ENCODE data around the gene HYDIN.
A peak's percentile ranks its signal among the peaks of the same experiment; 100 is the strongest.

HYDIN gene

GRCh38 chr16:70772493-70772892 is 458.0 kb downstream of the HYDIN start:
- Histone ChIP-seq H3K27me3 (no peaks in the 10 kb centered on the region), H3K9me3 (no peaks in the 10 kb centered on the region), H3K27ac (no peak overlapping the region), H3K4me1 (ENCODE audit: control insufficient read depth in 1 of 2, insufficient read depth in 1 of 2, low read depth in 1 of 2, low read length in 1 of 2) (no peaks in the 10 kb centered on the region), H3K4me3 (ENCODE audit: low read depth in 1 of 2, low read length in 1 of 2) (no peak overlapping the region), H3K36me3 (peaks cover 63% of the 10 kb centered on the region)
- TF ChIP-seq CTCF (IDR thresholded peaks at IDR 0.05) = no peak

GRCh38 chr16:70770626-70771552 is 459.6 kb downstream of the HYDIN start:
- Histone ChIP-seq H3K36me3 (peaks cover 70% of the 10 kb centered on the region), H3K27me3 (no peaks in the 10 kb centered on the region), H3K9me3 (no peaks in the 10 kb centered on the region), H3K4me3 (ENCODE audit: low read depth in 1 of 2, low read length in 1 of 2) (no peak overlapping the region), H3K27ac (no peak overlapping the region), H3K4me1 (ENCODE audit: control insufficient read depth in 1 of 2, insufficient read depth in 1 of 2, low read depth in 1 of 2, low read length in 1 of 2) (no peaks in the 10 kb centered on the region)
- TF ChIP-seq CTCF (IDR thresholded peaks at IDR 0.05) = peak; percentile 67

GRCh38 chr16:70770291-70770625 is 460.3 kb downstream of the HYDIN start:
- TF ChIP-seq CTCF (IDR thresholded peaks at IDR 0.05) = no peak
- H3K9me3 ChIP-seq = no peaks in the 10 kb centered on the region
- no peaks in the 10 kb centered on the region for H3K4me1 ChIP-seq (ENCODE audit: control insufficient read depth in 1 of 2, insufficient read depth in 1 of 2, low read depth in 1 of 2, low read length in 1 of 2)
- H3K27ac ChIP-seq = no peak overlapping the region
- H3K36me3 ChIP-seq = peaks cover 76% of the 10 kb centered on the region
- no peak overlapping the region for H3K4me3 ChIP-seq (ENCODE audit: low read depth in 1 of 2, low read length in 1 of 2)
- H3K27me3 ChIP-seq = no peaks in the 10 kb centered on the region

GRCh38 chr16:70769761-70770160 is 460.8 kb downstream of the HYDIN start:
- TF ChIP-seq CTCF (IDR thresholded peaks at IDR 0.05) = no peak
- no peak overlapping the region for H3K27ac ChIP-seq

GRCh38 chr16:70769131-70769530 is 461.4 kb downstream of the HYDIN start:
- H3K9me3 ChIP-seq = no peaks in the 10 kb centered on the region
- no peak for TF ChIP-seq CTCF (IDR thresholded peaks at IDR 0.05)
- no peaks in the 10 kb centered on the region for H3K4me1 ChIP-seq (ENCODE audit: control insufficient read depth in 1 of 2, insufficient read depth in 1 of 2, low read depth in 1 of 2, low read length in 1 of 2)
- no peak overlapping the region for H3K4me3 ChIP-seq (ENCODE audit: low read depth in 1 of 2, low read length in 1 of 2)
- H3K27me3 ChIP-seq = no peaks in the 10 kb centered on the region
- H3K36me3 ChIP-seq = peaks cover 81% of the 10 kb centered on the region
- no peak overlapping the region for H3K27ac ChIP-seq

More at GRCh38 chr16:70769761-70770160, 460.8 kb downstream of the HYDIN start:
- no peaks in the 10 kb centered on the region for H3K27me3 ChIP-seq
- no peaks in the 10 kb centered on the region for H3K4me1 ChIP-seq (ENCODE audit: control insufficient read depth in 1 of 2, insufficient read depth in 1 of 2, low read depth in 1 of 2, low read length in 1 of 2)
- no peaks in the 10 kb centered on the region for H3K9me3 ChIP-seq
- no peak overlapping the region for H3K4me3 ChIP-seq (ENCODE audit: low read depth in 1 of 2, low read length in 1 of 2)
- peaks cover 79% of the 10 kb centered on the region for H3K36me3 ChIP-seq
